ENCODE measurements around the gene EXOSC3. TPM values are rescaled to one million over a fixed set of nuclear protein-coding genes. Genes with fewer than 3 reads are reported as not detected.

EXOSC3 gene
- total RNA-seq, 4 donors from 2014 or later = 32.0 to 52.0 (median 43.0) TPM

DNA sequence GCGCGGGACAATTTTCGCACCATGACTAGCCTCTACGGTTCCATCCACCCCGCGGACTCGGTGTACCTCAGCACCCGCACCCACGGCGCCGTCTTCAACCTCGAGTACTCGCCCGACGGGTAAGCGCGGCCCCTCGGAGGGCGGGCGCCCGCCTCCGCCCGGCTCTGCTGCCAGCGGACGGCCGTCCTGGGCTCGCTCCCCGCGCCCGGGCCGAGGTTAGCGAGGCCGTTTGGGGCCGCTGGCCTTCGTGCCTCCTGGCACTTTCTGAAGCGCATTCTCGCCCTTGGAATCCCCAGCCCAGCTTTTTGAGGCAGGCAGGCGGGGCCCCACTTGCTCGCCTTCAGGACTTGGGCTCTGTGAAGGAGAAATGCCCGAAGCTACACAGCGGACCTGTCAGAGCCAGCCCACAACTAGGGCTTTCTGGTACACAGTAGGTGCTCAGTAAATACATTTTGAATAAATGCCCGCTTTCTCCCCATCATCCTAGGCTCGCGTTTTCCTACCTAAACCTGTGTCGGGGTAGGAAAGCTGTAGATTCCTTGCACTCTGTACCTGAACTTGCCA, 16.5 kb upstream of the EXOSC3 start:
- DNase-seq (ENCODE audit: extremely low spot score) = no peak
- intact Hi-C loops (cut with DNase I) = loop anchor here (2.0 kb wide), 1 partner anchor 17 kb away; the partner anchor contains the start of gene EXOSC3
- Histone ChIP-seq H3K9me3 (no peaks in the 10 kb centered on the region), H3K27ac (replicated peaks in 1 of 4) (peak overlapping the region; percentile 89 to 93 (median 91)), H3K4me1 (peaks cover 27 to 59% (median 37%) of the 10 kb centered on the region in 4 donors), H3K4me3 (peak overlapping the region; percentile 80 to 95 (median 93)), H3K36me3 (peaks cover 0 to 3% (median 0%) of the 10 kb centered on the region in 4 donors), H3K27me3 (no peaks in the 10 kb centered on the region)
- WGBS = 2% methylated on average over 14 of the region's 45 CpGs
- TF ChIP-seq, protein P1, sequence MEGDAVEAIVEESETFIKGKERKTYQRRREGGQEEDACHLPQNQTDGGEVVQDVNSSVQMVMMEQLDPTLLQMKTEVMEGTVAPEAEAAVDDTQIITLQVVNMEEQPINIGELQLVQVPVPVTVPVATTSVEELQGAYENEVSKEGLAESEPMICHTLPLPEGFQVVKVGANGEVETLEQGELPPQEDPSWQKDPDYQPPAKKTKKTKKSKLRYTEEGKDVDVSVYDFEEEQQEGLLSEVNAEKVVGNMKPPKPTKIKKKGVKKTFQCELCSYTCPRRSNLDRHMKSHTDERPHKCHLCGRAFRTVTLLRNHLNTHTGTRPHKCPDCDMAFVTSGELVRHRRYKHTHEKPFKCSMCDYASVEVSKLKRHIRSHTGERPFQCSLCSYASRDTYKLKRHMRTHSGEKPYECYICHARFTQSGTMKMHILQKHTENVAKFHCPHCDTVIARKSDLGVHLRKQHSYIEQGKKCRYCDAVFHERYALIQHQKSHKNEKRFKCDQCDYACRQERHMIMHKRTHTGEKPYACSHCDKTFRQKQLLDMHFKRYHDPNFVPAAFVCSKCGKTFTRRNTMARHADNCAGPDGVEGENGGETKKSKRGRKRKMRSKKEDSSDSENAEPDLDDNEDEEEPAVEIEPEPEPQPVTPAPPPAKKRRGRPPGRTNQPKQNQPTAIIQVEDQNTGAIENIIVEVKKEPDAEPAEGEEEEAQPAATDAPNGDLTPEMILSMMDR (IDR thresholded peaks at IDR 0.05) = no peak
- TF ChIP-seq EP300 (IDR thresholded peaks at IDR 0.05) = no peak
- no peak for TF ChIP-seq POLR2A (IDR thresholded peaks at IDR 0.05; ENCODE audit: low read depth)

DNA sequence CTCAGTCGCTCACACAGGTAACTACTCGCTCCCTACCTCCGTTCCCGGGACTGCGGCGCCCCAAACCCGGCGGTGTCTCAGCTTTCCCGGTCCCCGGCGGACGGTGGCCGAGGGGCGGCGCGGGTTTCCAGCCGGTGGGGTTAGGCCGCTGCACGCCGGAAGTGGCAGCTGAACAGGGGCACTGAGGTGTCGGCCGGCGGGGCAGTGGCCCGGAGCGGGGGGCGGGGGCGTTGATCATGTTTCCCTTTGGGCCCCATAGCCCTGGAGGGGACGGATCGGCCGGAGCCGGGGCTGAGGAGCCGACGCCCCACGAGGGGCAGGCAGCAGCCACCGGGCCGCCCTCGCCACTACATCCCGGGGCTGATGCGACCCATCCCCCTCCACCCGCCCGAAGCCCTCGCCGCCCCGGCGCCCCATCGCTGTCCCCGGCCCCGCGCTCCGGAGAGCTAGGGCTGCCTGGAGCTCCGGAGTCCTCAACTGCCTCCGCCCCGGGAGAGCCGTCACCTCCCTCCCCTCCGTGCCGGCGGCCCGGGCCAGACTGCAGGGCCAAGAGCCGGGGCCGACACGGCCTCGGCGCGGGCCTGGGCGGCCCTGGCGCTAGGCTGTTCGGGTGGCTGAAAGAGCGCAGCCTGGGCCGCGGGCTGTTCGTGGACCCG, 15.9 kb upstream of the EXOSC3 start, which contains the start of gene DCAF10:
DCAF10 (plus strand) TSS at position 167 of the 656 bp plus-strand sequence; CDS start at position 237, 70 bp downstream.
- no peaks in the 10 kb centered on the region for H3K27me3 ChIP-seq
- H3K9me3 ChIP-seq = no peaks in the 10 kb centered on the region
- intact Hi-C loops (cut with DNase I) = loop anchor here (2.0 kb wide), 1 partner anchor 16 kb away; the partner anchor contains the start of gene EXOSC3
- DNase-seq (ENCODE audit: extremely low spot score) = peak; percentile 96
- TF ChIP-seq POLR2A (IDR thresholded peaks at IDR 0.05; ENCODE audit: low read depth) = peak; percentile 49
- TF ChIP-seq, protein P1 (IDR thresholded peaks at IDR 0.05) = peak in 2 of 3 experiments; percentile 5
- TF ChIP-seq POLR2AphosphoS5 (IDR thresholded peaks at IDR 0.05) = peak; percentile 89
- no peak for TF ChIP-seq EP300 (IDR thresholded peaks at IDR 0.05)
- WGBS = 0% methylated on average over 22 of the region's 72 CpGs
- peak within 1 kb of the TSS; percentile 89 to 93 (median 91) for H3K27ac ChIP-seq (replicated peaks in 1 of 4)
- peaks cover 27 to 53% (median 35%) of the 10 kb centered on the region in 4 donors for H3K4me1 ChIP-seq
- peak within 1 kb of the TSS; percentile 80 to 95 (median 93) for H3K4me3 ChIP-seq
- H3K36me3 ChIP-seq = peaks cover 0 to 3% (median 0%) of the 10 kb centered on the region in 4 donors

DNA sequence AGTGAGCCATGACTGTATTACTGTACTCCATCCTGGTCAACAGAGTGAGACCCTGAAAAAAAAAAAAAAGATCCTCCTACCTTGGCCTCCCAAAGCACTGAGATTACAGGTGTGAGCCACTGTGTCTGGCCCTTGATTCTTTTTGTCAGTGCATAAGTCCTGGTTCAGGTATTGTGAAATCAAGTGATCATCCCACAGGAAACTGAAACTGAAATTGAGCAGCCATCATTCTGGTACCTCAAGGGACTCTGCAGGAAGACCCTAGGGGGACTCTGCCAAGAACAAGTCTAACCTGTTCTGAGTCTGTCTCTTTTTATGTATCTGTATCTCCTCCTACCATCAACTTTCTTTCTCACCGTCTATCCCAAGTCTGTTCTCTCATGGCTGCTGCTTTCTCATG, 13.8 kb upstream of the EXOSC3 start:
- no peak overlapping the region for H3K4me3 ChIP-seq
- DNase-seq (ENCODE audit: extremely low spot score) = no peak
- peaks cover 0 to 3% (median 0%) of the 10 kb centered on the region in 4 donors for H3K36me3 ChIP-seq
- TF ChIP-seq, protein P1 (IDR thresholded peaks at IDR 0.05) = no peak
- no peak for TF ChIP-seq POLR2A (IDR thresholded peaks at IDR 0.05; ENCODE audit: low read depth)
- TF ChIP-seq EP300 (IDR thresholded peaks at IDR 0.05) = no peak
- TF ChIP-seq POLR2AphosphoS5 (IDR thresholded peaks at IDR 0.05) = no peak
- H3K4me1 ChIP-seq = peaks cover 27 to 38% (median 33%) of the 10 kb centered on the region in 4 donors
- H3K27ac ChIP-seq (replicated peaks in 1 of 4) = no peak overlapping the region
- H3K9me3 ChIP-seq = no peaks in the 10 kb centered on the region
- no peaks in the 10 kb centered on the region for H3K27me3 ChIP-seq
- intact Hi-C loops (cut with DNase I) = no loop called here
- 92% methylated on average over 1 of the region's 1 CpG for WGBS

DNA sequence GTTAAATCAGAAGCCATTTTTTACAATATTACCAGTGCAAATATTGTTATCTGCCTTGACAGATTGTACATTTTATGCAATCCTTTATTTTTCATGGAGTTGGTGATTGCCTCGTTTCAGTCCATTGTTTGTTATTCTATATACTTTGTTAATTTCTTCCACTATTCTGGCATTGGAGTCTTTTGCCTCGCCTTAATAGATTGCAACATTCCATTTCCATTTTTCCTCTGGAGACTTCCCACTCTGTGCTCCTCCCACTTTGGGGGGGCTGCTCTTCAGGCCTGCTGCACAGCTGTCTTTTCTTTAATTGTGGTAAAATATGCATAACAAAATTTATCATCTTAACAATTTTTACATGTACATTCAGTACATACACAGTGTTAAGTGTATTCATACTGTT, 11.4 kb upstream of the EXOSC3 start:
- Histone ChIP-seq H3K4me3 (no peak overlapping the region), H3K9me3 (no peaks in the 10 kb centered on the region), H3K4me1 (peaks cover 6 to 14% (median 9%) of the 10 kb centered on the region in 4 donors), H3K36me3 (peaks cover 0 to 3% (median 0%) of the 10 kb centered on the region in 4 donors), H3K27ac (replicated peaks in 1 of 4) (no peak overlapping the region), H3K27me3 (no peaks in the 10 kb centered on the region)
- no peak for DNase-seq (ENCODE audit: extremely low spot score)
- intact Hi-C loops (cut with DNase I) = no loop called here
- TF ChIP-seq, protein P1 (IDR thresholded peaks at IDR 0.05) = no peak
- no peak for TF ChIP-seq POLR2A (IDR thresholded peaks at IDR 0.05; ENCODE audit: low read depth)
- TF ChIP-seq EP300 (IDR thresholded peaks at IDR 0.05) = no peak
- no peak for TF ChIP-seq POLR2AphosphoS5 (IDR thresholded peaks at IDR 0.05)
- WGBS = 64% methylated on average over 2 of the region's 2 CpGs

All from esophagus muscularis mucosa (tissue), 4 donors.